ENCODE results near the gene RNF39. TPM values are rescaled to one million over a fixed set of nuclear protein-coding genes. Genes with fewer than 3 reads are reported as not detected.

Gene RNF39
- total and polyA plus RNA-seq, 2 donors (not counting 3 experiments of a cell fraction or from before 2014, with no cell fraction given), result not detected

DNA sequence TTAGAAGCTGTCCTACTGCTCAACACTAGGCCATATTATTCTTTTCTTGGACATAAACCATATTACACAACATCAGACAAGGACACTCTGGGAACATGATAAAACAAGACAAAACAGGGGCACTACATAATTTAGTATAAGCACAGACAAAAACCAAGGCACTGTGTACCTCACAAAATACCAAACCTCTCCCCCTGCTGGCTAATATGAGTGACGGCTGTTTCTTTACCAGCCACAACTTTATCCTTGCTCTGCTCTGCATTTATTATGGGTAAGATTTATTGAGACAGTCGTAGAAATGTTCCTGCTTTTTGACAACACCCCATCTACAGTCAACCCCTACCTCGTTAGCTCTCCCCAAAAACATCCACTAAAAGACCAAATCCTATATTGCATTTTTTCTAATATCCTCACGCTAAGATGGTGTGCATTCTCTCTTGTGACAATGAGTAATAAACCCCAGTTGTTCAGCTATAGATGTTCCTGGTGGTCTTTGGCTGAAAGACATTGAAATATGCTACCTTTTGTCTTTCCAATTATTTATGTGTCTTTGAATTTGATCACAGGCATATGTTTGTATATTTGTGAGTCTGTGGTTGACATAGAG lies 38.3 kb downstream of the RNF39 start:
- no peaks in the 10 kb centered on the region for H3K27me3 ChIP-seq (ENCODE audit: control insufficient read depth in 2 of 2, insufficient read depth in 2 of 2, low read length in 2 of 2)
- ChIA-PET POLR2A (no interaction called here), CTCF (interaction anchor here (0.6 to 3.7 kb wide), 7 partner anchors 13 to 1665 kb away, joined by 3 to 21 read pairs (median 3); no protein-coding TSS in a partner anchor)
- FAIRE-seq (peak; percentile 84), DNase-seq (ENCODE audit: low read depth, low spot score) (peak; percentile 13)
- no peaks in the 10 kb centered on the region for H3K79me2 ChIP-seq (ENCODE audit: control insufficient read depth, insufficient read depth, low read length)
- no peaks in the 10 kb centered on the region for H3K9me3 ChIP-seq (replicated peaks; ENCODE audit: control insufficient read depth, insufficient read depth, low read length)
- no peak overlapping the region for H2AFZ ChIP-seq (ENCODE audit: low read depth, low read length)
- BruUV-seq (replicated peaks), result no TSS peak
- TF ChIP-seq, protein P1, sequence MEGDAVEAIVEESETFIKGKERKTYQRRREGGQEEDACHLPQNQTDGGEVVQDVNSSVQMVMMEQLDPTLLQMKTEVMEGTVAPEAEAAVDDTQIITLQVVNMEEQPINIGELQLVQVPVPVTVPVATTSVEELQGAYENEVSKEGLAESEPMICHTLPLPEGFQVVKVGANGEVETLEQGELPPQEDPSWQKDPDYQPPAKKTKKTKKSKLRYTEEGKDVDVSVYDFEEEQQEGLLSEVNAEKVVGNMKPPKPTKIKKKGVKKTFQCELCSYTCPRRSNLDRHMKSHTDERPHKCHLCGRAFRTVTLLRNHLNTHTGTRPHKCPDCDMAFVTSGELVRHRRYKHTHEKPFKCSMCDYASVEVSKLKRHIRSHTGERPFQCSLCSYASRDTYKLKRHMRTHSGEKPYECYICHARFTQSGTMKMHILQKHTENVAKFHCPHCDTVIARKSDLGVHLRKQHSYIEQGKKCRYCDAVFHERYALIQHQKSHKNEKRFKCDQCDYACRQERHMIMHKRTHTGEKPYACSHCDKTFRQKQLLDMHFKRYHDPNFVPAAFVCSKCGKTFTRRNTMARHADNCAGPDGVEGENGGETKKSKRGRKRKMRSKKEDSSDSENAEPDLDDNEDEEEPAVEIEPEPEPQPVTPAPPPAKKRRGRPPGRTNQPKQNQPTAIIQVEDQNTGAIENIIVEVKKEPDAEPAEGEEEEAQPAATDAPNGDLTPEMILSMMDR (IDR thresholded peaks at IDR 0.05; ENCODE audit: extremely low read depth in 1 of 2, insufficient read depth in 1 of 2, low read depth in 1 of 2, low read length in 2 of 2), result peak; percentile 48 to 60
- TF ChIP-seq POLR2A (IDR thresholded peaks at IDR 0.05; ENCODE audit: low read depth, low read length) (no peak), GATA2 (IDR thresholded peaks at IDR 0.05; ENCODE audit: insufficient read depth, insufficient read length, low read depth, low read length) (no peak)
- H3K4me2 ChIP-seq (ENCODE audit: insufficient read depth, low read length), result no peak overlapping the region
- intact Hi-C loops (cut with micrococcal nuclease) (no loop called here), dilution Hi-C loops (cut with MboI; ENCODE audit: extremely low pct_ligation_motif_present, low sequenced_read_pairs) (no loop called here)
- no peaks in the 10 kb centered on the region for H3K9me1 ChIP-seq (replicated peaks; ENCODE audit: control insufficient read depth, extremely low read depth, insufficient read depth, low read length)
- H3K9ac ChIP-seq (replicated peaks; ENCODE audit: extremely low read depth, insufficient read depth, low read length), result no peak overlapping the region
- H3K4me3 ChIP-seq (replicated peaks in 1 of 3; ENCODE audit: insufficient read depth in 1 of 3, low read depth in 1 of 3, low read length in 3 of 3), result no peak overlapping the region
- H3K27ac ChIP-seq (ENCODE audit: insufficient read depth, low read depth, low read length), result no peak overlapping the region
- H4K20me1 ChIP-seq (replicated peaks; ENCODE audit: control insufficient read depth, extremely low read depth, insufficient read depth, low read length), result no peaks in the 10 kb centered on the region
- no peaks in the 10 kb centered on the region for H3K36me3 ChIP-seq (ENCODE audit: control insufficient read depth in 2 of 2, extremely low read depth in 1 of 2, insufficient read depth in 2 of 2, low read length in 2 of 2)
- H3K4me1 ChIP-seq (ENCODE audit: control insufficient read depth, extremely low read depth, insufficient read depth, low read length), result no peaks in the 10 kb centered on the region

DNA sequence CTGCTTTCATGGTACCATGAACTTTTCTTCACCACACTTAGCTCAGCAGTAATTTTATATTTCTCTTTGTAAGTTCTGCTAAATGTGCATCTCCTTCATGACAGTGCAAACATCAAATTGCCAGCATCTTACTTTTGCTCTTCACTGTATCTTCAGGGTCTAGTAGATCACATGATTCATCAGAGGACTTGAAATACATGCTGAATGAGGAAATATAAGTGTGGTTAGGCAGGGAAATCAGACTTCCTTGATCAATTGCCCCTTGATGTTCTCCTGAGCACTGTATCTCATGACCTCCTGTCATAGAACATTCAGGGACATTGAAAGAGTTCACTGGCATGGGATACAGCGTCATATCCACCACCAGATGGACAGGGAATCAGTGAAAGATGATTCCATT lies 39.8 kb downstream of the RNF39 start:
- Histone ChIP-seq H3K9me3 (replicated peaks; ENCODE audit: control insufficient read depth, insufficient read depth, low read length) (no peaks in the 10 kb centered on the region), H3K4me1 (ENCODE audit: control insufficient read depth, extremely low read depth, insufficient read depth, low read length) (no peaks in the 10 kb centered on the region), H3K4me3 (replicated peaks in 1 of 3; ENCODE audit: insufficient read depth in 1 of 3, low read depth in 1 of 3, low read length in 3 of 3) (no peak overlapping the region), H3K9me1 (replicated peaks; ENCODE audit: control insufficient read depth, extremely low read depth, insufficient read depth, low read length) (no peaks in the 10 kb centered on the region), H2AFZ (ENCODE audit: low read depth, low read length) (no peak overlapping the region), H3K27me3 (ENCODE audit: control insufficient read depth in 2 of 2, insufficient read depth in 2 of 2, low read length in 2 of 2) (no peaks in the 10 kb centered on the region), H3K4me2 (ENCODE audit: insufficient read depth, low read length) (no peak overlapping the region), H3K36me3 (ENCODE audit: control insufficient read depth in 2 of 2, extremely low read depth in 1 of 2, insufficient read depth in 2 of 2, low read length in 2 of 2) (no peaks in the 10 kb centered on the region), H3K27ac (ENCODE audit: insufficient read depth, low read depth, low read length) (no peak overlapping the region), H4K20me1 (replicated peaks; ENCODE audit: control insufficient read depth, extremely low read depth, insufficient read depth, low read length) (no peaks in the 10 kb centered on the region), H3K9ac (replicated peaks; ENCODE audit: extremely low read depth, insufficient read depth, low read length) (no peak overlapping the region), H3K79me2 (ENCODE audit: control insufficient read depth, insufficient read depth, low read length) (no peaks in the 10 kb centered on the region)
- no TSS peak for BruUV-seq (replicated peaks)
- FAIRE-seq (no peak), DNase-seq (ENCODE audit: low read depth, low spot score) (no peak)
- intact Hi-C loops (cut with micrococcal nuclease) (no loop called here), dilution Hi-C loops (cut with MboI; ENCODE audit: extremely low pct_ligation_motif_present, low sequenced_read_pairs) (no loop called here)
- POLR2A ChIA-PET, result no interaction called here
- TF ChIP-seq POLR2A (IDR thresholded peaks at IDR 0.05; ENCODE audit: low read depth, low read length), result no peak
- TF ChIP-seq MYC (IDR thresholded peaks at IDR 0.05; ENCODE audit: low read depth, low read length), result no peak
- TF ChIP-seq JUN (IDR thresholded peaks at IDR 0.05; ENCODE audit: borderline replicate concordance, insufficient read depth, insufficient read length, low read depth), result no peak
- TF ChIP-seq, protein P2, sequence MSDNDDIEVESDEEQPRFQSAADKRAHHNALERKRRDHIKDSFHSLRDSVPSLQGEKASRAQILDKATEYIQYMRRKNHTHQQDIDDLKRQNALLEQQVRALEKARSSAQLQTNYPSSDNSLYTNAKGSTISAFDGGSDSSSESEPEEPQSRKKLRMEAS (IDR thresholded peaks at IDR 0.05; ENCODE audit: insufficient read depth, insufficient read length), result no peak
- TF ChIP-seq GATA2 (IDR thresholded peaks at IDR 0.05; ENCODE audit: insufficient read depth, insufficient read length, low read depth, low read length), result no peak
- TF ChIP-seq EZH2 (IDR thresholded peaks at IDR 0.05; ENCODE audit: borderline replicate concordance, low read depth, low read length, severe bottlenecking), result no peak
- TF ChIP-seq POLR2AphosphoS5 (IDR thresholded peaks at IDR 0.05; ENCODE audit: insufficient read depth, low read depth, low read length), result no peak
- no peak for TF ChIP-seq FOS (IDR thresholded peaks at IDR 0.05; ENCODE audit: borderline replicate concordance, insufficient read depth, low read length)
- TF ChIP-seq, protein P1 (IDR thresholded peaks at IDR 0.05; ENCODE audit: extremely low read depth in 1 of 2, insufficient read depth in 1 of 2, low read depth in 1 of 2, low read length in 2 of 2), result no peak
- CTCF ChIA-PET, result no interaction called here
